Lung (tissue), 12 donors: ENCODE measurements around the gene CPEB4. TPM values are rescaled to one million over a fixed set of nuclear protein-coding genes. Genes with fewer than 3 reads are reported as not detected.

Source experiments
- ATAC-seq: fragments of 200-7000 bp; cut with Tn5 transposase; one replicate; pipeline ENCODE4 v1.9.1; 2020; ENCODE audit warnings: moderate number of reproducible peaks; ENCODE audit not compliant: insufficient read depth, low FRiP score
- DNase-seq, 3 donors: peaks; one replicate each; pipeline ENCODE4 v3.0.0-alpha.2; 2013 to 2017
- H3K27ac ChIP-seq, 2 donors: one replicate each; pipeline ENCODE4 v1.5.1; 2013; ENCODE audit warnings: mild to moderate bottlenecking in 2 of 2, moderate library complexity in 2 of 2, control low read depth in 1 of 2, inconsistent platforms in 1 of 2, low read depth in 1 of 2, low read length in 1 of 2
- H3K27me3 ChIP-seq, 3 donors: one replicate each; pipeline ENCODE4 v1.5.1; 2013; ENCODE audit warnings: low read length in 2 of 3; ENCODE audit not compliant: control insufficient read depth in 3 of 3, insufficient read depth in 3 of 3
- H3K36me3 ChIP-seq, 4 donors: one replicate each; pipeline ENCODE4 v1.5.1; 2013; ENCODE audit warnings: low read length in 4 of 4, mild to moderate bottlenecking in 1 of 4, moderate library complexity in 1 of 4; ENCODE audit not compliant: control insufficient read depth in 4 of 4, insufficient read depth in 4 of 4
- H3K4me1 ChIP-seq, 5 donors: one replicate each; pipeline ENCODE4 v1.5.1; 2013; ENCODE audit warnings: low read length in 5 of 5, mild to moderate bottlenecking in 2 of 5, moderate library complexity in 1 of 5; ENCODE audit not compliant: control insufficient read depth in 5 of 5, insufficient read depth in 5 of 5
- H3K4me3 ChIP-seq: one replicate; pipeline ENCODE4 v1.5.1; 2013; ENCODE audit warnings: mild to moderate bottlenecking, control low read depth, moderate library complexity
- H3K9ac ChIP-seq, 2 donors: one replicate each; pipeline ENCODE4 v1.5.1; 2013; ENCODE audit warnings: low read length in 2 of 2, control low read depth in 1 of 2; ENCODE audit not compliant: insufficient read depth in 1 of 2
- H3K9me3 ChIP-seq, 4 donors: one replicate each; pipeline ENCODE4 v1.5.1; 2013; ENCODE audit warnings: low read length in 3 of 4, mild to moderate bottlenecking in 1 of 4, moderate library complexity in 1 of 4; ENCODE audit not compliant: control insufficient read depth in 4 of 4, insufficient read depth in 3 of 4
- CTCF ChIP-seq: IDR thresholded peaks from 2 replicates; pipeline ENCODE4 v1.5.1; 2012; ENCODE audit warnings: mild to moderate bottlenecking; ENCODE audit errors: control extremely low read depth, extremely low read depth
- WGBS, 2 donors: extraction: QIAGEN DNeasy Blood & Tissue Kit; methylation state at CpG; one replicate each; pipeline ENCODE4 v1.1.7; 2013; 5-methylcytosine and 5-hydroxymethylcytosine counted together
- polyA plus RNA-seq, 2 donors: library from polyadenylated mRNA; stranded (reverse); fragments of 200-250 nt; gene quantifications; one replicate each; pipeline ENCODE4 v1.2.1, GENCODE V29; 2013
- total RNA-seq, 2 donors: library from RNA; depleted of rRNA in 1 of 2; stranded (reverse); fragments of >200 nt in 1 of 2; gene quantifications; one replicate each; pipeline ENCODE4 v1.2.1, GENCODE V29; 2014 to 2021
- donor health status: control.
- donor health status: control.
- donor health status: Bipolar disorder and iron deficiency.
- donor health status: healthy.
- donor health status: DM: yes; HTN: yes; CAD: no.

CPEB4 gene
- total and polyA plus RNA-seq, 4 donors: 9.1 to 62.2 (median 39.1) TPM

GRCh38 chr5:173890195-173890991 is 2.2 kb downstream of the CPEB4 start:
- Histone ChIP-seq H3K9me3 (no peaks in the 10 kb centered on the region), H3K36me3 (peaks cover 0 to 2% (median 0%) of the 10 kb centered on the region in 4 donors), H3K27me3 (no peaks in the 10 kb centered on the region), H3K9ac (peak overlapping the region; percentile 12 to 51), H3K27ac (peak overlapping the region; percentile 76 to 93), H3K4me3 (peak overlapping the region; percentile 62), H3K4me1 (peaks cover under 1 to 24% (median 6%) of the 10 kb centered on the region in 5 donors)
- 34 to 65% methylated on average over 19 of the region's 19 CpGs for WGBS, 2 donors
- ATAC-seq (no peak), DNase-seq (peak; percentile 49 to 65 (median 58))
- no peak for TF ChIP-seq CTCF

GRCh38 chr5:173891308-173892116 is 3.4 kb downstream of the CPEB4 start:
- Histone ChIP-seq H3K4me1 (peaks cover 0 to 24% (median 6%) of the 10 kb centered on the region in 5 donors), H3K36me3 (peaks cover 0 to 2% (median 0%) of the 10 kb centered on the region in 4 donors), H3K27me3 (no peaks in the 10 kb centered on the region), H3K27ac (peak overlapping the region in 1 of 2 donors; percentile 91), H3K9me3 (no peaks in the 10 kb centered on the region), H3K9ac (peak overlapping the region in 1 of 2 donors; percentile 15), H3K4me3 (no peak overlapping the region)
- no peak for ATAC-seq
- TF ChIP-seq CTCF: no peak
- 36 to 62% methylated on average over 3 of the region's 3 CpGs for WGBS, 2 donors
- DNase-seq: peak in 1 of 3 donors; percentile 31

DNA sequence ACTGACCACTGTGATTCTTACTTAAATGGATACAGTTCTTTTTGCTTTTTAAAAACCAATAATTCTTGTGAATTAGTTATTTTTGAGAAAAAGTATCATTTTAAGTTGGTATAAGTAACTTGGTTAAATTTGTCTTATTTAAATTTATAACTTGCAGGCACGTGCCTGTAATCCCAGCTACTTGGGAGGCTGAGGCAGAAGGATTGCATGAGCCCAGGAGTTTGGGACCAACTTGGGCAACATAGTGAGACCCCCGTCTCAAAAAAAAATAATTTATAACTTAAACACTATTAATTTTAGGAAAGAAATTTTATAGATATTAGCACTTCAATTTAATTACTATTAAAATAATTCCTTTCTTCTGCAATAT is 5.0 kb downstream of the CPEB4 start:
- Histone ChIP-seq H3K27me3 (no peaks in the 10 kb centered on the region), H3K4me1 (peaks cover 0 to 24% (median 6%) of the 10 kb centered on the region in 5 donors), H3K4me3 (no peak overlapping the region), H3K36me3 (peaks cover 0 to 2% (median 0%) of the 10 kb centered on the region in 4 donors), H3K9ac (no peak overlapping the region), H3K27ac (no peak overlapping the region), H3K9me3 (no peaks in the 10 kb centered on the region)
- 81 to 87% methylated on average over 2 of the region's 2 CpGs for WGBS, 2 donors
- ATAC-seq (no peak), DNase-seq (no peak)
- no peak for TF ChIP-seq CTCF
